Neutrophil (primary cell): ENCODE results near the gene RASIP1.

Experiments
- H3K27ac ChIP-seq: fragments of 200-600 bp; sonication (generic); 2 replicates; pipeline ENCODE4 v1.5.1; 2016; ENCODE audit warnings: mild to moderate bottlenecking, moderate library complexity
- H3K27me3 ChIP-seq: fragments of 200-600 bp; sonication (generic); 2 replicates; pipeline ENCODE4 v1.6.0; 2016; ENCODE audit warnings: mild to moderate bottlenecking
- H3K36me3 ChIP-seq: fragments of 200-600 bp; sonication (generic); 2 replicates; pipeline ENCODE4 v1.5.1; 2017
- H3K4me1 ChIP-seq, 2 experiments: fragments of 200-600 bp in 1 of 2; sonication (generic) in 1 of 2; 1 replicate in 1 of 2; 2 replicates in 1 of 2; pipeline versions ENCODE4 v1.5.1 to v1.6.1; 2013 to 2016; ENCODE audit warnings: low read depth in 1 of 2, low read length in 1 of 2, mild to moderate bottlenecking in 1 of 2, moderate library complexity in 1 of 2; ENCODE audit not compliant: control insufficient read depth in 1 of 2, insufficient read depth in 1 of 2
- H3K4me3 ChIP-seq, 2 experiments: fragments of 200-600 bp in 1 of 2; sonication (generic) in 1 of 2; 1 replicate in 1 of 2; 2 replicates in 1 of 2; pipeline ENCODE4 v1.5.1; 2013 to 2016; ENCODE audit warnings: low read depth in 1 of 2, low read length in 1 of 2, mild to moderate bottlenecking in 1 of 2, moderate library complexity in 1 of 2
- H3K9me3 ChIP-seq: fragments of 200-600 bp; sonication (generic); 2 replicates; pipeline ENCODE4 v1.5.1; 2016
- CTCF ChIP-seq: fragments of 200-600 bp; sonication (generic); IDR thresholded peaks from 2 replicates; pipeline ENCODE4 v1.5.1; 2016; ENCODE audit warnings: antibody characterized with exemption

The RASIP1 gene

GRCh38 chr19:48731452-48731851 is 9.0 kb downstream of the RASIP1 start:
- H3K4me1 ChIP-seq, result peaks cover 0 to 7% of the 10 kb centered on the region in 2 experiments

GRCh38 chr19:48728911-48729664 is 11.3 kb downstream of the RASIP1 start:
- H3K36me3 ChIP-seq, result no peaks in the 10 kb centered on the region
- H3K27me3 ChIP-seq, result peaks cover 6% of the 10 kb centered on the region
- H3K27ac ChIP-seq, result no peak overlapping the region
- H3K4me1 ChIP-seq, result peaks cover 8 to 26% of the 10 kb centered on the region in 2 experiments
- TF ChIP-seq CTCF, result no peak
- no peak overlapping the region for H3K4me3 ChIP-seq
- peaks cover 11% of the 10 kb centered on the region for H3K9me3 ChIP-seq

More at GRCh38 chr19:48731452-48731851, 9.0 kb downstream of the RASIP1 start:
- Histone ChIP-seq H3K27ac (no peak overlapping the region), H3K36me3 (no peaks in the 10 kb centered on the region), H3K27me3 (peaks cover 6% of the 10 kb centered on the region), H3K9me3 (peaks cover 4% of the 10 kb centered on the region), H3K4me3 (no peak overlapping the region)
- TF ChIP-seq CTCF, result no peak

- Histone ChIP-seq H3K36me3 (no peaks in the 10 kb centered on the region), H3K4me3 (no peak overlapping the region)
- no peak for TF ChIP-seq CTCF
Observed at GRCh38 chr19:48726556-48726955, 13.9 kb downstream of the RASIP1 start.

GRCh38 chr19:48724796-48725753 is 15.3 kb downstream of the RASIP1 start:
- Histone ChIP-seq H3K4me1 (peaks cover 13 to 30% of the 10 kb centered on the region in 2 experiments), H3K36me3 (no peaks in the 10 kb centered on the region), H3K4me3 (no peak overlapping the region), H3K27me3 (no peaks in the 10 kb centered on the region), H3K9me3 (peaks cover 11% of the 10 kb centered on the region), H3K27ac (peak overlapping the region; percentile 77)
- TF ChIP-seq CTCF, result no peak

More at GRCh38 chr19:48726556-48726955, 13.9 kb downstream of the RASIP1 start:
- H3K27me3 ChIP-seq, result no peaks in the 10 kb centered on the region
- peaks cover 8 to 26% of the 10 kb centered on the region in 2 experiments for H3K4me1 ChIP-seq
- H3K9me3 ChIP-seq, result peaks cover 11% of the 10 kb centered on the region
- peak overlapping the region; percentile 77 for H3K27ac ChIP-seq

- TF ChIP-seq CTCF, result no peak
- no peak overlapping the region for H3K27ac ChIP-seq
- H3K27me3 ChIP-seq, result no peaks in the 10 kb centered on the region
- H3K4me1 ChIP-seq, result peaks cover 13 to 30% of the 10 kb centered on the region in 2 experiments
- H3K9me3 ChIP-seq, result peaks cover 11% of the 10 kb centered on the region
- no peak overlapping the region for H3K4me3 ChIP-seq
- no peaks in the 10 kb centered on the region for H3K36me3 ChIP-seq
Observed at GRCh38 chr19:48722196-48722708, 18.2 kb downstream of the RASIP1 start.
